Fibroblast of peridontal ligament (primary cell): Measurements from ENCODE around the gene LYPD6.

ENCODE experiments used
- DNase-seq: peaks from one replicate; pipeline ENCODE4 v3.0.0-alpha.2; 2010; ENCODE audit errors: extremely low read depth

Gene LYPD6

DNA sequence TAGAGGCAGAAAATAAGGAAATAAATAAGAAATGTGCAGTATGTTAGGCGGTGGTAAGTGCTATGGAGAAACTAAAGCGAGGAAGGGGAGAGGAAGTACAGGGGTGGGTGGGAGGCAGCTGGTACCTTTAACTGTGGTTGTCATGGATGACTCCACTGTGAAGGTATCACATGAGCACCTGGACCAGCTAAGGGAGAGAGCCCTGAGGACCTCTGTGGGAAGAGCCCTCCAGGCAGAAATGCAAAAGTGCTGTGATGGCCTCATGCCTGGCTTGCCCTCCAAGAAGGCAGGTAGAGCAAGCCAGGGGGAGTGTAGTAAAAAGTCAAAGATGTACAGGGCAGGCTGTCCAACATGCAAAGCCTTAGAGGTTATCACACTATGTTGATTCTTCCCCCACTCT, 17.9 kb downstream of the LYPD6 start:
- no peak for DNase-seq

DNA sequence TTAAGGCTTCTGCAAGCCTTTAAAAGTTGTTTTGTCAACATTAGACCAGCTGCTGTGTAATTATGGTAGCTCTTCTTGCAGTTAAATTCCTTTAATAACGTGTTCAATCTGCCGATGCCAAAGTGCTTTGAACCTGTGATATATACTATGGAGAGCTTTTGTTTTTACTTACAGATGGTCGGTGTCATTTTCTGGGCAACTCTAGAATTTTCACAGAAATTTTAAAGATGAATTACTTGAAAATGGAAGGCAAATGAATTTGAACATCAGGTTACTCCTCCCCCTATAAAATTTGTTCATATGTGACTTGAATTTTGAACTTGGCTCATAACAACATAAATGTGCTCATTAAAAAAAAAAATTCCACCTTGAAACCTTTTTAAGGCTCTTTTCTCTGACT, 23.0 kb downstream of the LYPD6 start:
- DNase-seq: no peak

DNA sequence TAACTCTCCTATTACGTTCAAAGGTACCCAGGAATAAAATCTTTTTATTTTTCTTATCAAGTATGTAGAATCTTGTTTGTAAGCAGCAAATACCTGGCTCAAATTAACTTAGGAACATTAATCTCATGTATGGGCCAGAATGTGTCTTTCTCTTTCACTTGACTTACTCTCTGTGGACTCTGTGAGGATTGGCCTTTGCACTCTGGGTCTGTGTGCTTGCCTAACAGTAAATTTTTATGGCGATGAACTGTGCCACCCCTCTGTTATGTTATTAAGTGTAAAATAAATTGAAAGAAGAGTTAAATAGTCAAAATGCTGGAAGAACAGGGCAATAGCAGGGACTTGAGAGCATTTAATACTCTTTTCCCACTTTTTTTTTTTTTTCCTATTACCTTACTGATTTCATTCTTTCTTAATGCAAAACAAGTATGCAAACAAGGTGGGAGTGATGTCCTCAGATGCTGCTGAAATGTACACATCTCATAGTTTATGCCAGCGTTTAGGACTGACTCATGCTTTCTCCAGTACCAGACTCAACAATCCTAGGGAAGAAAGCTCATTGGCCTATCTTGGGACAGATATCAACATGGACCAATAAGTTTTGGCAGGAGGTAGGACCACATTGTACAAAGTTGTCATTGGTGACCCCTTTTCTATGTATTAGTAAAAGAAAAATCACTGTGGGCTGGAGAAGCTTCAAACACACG, 25.5 kb downstream of the LYPD6 start:
- DNase-seq: no peak

DNA sequence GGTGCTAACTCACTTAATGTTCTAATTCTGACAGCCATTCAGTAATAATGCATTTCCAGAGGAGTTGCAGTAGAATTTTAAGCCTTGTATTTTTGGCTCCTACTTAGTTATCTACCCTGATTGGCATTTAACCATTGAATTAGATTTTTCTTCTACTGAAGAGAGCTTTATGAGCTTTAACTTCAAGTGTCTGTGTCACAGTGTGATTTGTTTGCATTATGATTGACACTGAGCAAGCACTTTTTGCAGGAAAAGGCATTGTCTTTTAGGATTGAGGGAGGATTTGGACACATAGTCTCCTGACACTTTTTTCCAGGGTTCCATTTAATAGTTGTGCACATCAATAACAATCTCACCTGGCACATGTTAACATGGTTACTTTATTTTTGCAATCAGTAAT, 26.7 kb downstream of the LYPD6 start:
- no peak for DNase-seq

DNA sequence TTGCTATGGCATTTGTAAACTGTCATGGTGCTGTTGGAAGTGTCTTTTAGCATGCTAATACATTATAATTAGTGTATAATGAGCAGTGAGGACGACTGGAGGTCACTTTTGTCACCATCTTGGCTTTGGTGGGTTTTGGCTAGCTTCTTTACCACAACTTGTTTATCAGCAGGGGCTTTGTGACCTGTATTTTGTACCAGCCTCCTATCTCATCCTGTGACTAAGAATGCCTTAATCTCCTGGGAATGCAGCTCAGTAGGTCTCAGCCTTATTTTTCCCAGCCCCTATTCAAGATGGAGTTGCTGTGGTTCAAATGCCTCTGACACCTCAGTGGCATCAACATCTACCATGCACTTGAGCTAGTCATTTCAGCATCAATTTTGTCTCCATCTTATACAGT, 29.7 kb downstream of the LYPD6 start:
- no peak for DNase-seq

DNA sequence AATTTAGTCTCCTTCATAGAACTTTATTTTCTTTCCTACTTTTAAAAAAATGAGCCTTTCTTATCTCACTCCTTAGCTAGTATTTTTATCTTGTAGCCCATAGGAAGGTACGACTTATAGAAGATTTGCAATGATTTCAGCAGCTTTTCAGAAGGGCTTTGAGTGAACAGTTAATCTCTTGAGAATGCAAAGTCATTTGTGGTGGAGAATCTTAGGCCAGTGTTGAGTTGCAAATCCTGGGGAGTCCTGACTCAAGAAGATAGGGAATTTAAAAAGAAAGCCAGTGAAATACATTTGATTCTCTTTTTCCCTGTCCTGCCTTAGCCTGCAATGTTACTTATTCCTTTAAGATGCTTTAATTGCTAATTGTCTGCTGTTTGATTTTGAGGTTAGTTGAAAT, 33.6 kb downstream of the LYPD6 start:
- no peak for DNase-seq

DNA sequence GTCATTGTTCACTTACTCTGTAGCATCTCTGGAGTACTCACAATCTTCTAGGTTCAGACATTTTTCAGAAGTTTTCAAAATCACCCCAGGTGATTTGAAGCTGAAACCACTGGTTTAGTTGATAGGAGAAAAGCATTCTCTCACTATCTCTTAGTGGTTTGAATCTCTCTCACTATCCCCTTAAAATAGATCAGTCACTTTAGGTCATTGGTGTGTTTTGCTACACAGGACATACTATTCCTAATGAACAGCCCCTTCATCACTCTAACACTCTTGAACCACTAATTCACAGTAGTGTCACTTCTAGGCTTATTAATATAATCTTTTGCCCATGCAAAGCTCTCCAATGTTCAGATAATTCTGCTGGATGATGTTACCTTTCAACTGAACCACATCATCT, 34.5 kb downstream of the LYPD6 start:
- DNase-seq: no peak

DNA sequence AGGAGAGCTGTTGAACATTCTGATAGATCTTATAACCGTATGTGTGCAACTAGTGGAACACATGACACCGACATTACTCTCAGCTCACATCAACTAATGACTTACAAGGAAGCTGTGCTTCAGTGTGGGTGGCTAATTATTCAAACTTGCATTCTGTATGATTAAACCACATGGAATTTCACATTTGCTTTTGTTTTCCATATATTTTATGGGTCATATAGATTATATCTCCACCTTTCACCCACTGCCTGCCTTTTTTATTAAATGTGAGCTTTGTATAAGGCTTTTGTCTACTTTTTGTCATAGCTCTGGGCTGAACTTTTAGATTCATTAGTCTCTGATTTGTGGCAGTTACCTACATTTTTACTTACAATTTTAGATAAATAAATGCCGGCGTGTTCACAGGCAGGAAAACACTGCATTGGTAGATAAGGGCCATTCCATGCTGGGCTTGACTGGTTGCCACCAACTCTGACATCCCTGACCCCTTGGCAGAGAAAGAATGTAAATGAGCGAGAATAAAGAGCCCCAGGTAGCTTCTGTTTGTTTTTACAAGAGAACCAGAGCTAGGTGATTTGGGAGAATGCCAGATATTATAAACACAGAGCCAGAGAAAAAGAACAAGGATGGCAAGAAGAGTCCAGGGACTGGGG, 35.7 kb downstream of the LYPD6 start:
- DNase-seq: no peak

DNA sequence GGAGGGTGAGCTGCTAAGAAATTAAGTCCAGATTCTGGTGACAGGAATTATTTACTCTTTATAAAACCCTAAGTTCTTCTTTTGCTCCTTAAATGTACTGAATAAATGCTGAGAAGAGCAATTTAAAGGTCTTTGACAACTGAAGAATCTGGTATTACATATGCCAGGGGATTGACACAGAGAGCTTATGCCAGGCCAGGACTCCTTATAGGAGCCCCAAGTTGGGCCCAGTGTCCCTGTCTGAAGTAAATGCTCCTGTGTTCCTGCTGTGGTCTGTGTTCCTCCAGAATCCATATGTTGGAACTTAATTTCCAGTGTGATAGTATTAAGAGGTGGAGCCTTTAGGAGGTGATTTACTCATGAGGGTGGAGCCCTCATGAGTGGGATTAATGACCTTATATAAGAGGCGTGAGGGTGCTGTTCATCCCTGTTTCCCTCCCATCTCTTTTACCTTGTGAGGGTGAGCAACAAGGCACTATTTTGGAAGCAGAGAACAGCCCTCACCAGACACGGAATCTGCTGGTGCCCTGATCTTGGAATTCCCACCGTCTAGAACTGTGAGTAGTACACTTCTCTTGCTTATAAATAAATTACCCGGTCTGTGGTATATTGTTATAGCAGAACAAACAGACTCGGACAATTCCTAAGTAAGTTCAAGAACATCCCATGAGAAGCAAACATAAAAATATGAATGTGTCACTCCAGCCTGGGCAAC, 39.8 kb downstream of the LYPD6 start:
- no peak for DNase-seq

DNA sequence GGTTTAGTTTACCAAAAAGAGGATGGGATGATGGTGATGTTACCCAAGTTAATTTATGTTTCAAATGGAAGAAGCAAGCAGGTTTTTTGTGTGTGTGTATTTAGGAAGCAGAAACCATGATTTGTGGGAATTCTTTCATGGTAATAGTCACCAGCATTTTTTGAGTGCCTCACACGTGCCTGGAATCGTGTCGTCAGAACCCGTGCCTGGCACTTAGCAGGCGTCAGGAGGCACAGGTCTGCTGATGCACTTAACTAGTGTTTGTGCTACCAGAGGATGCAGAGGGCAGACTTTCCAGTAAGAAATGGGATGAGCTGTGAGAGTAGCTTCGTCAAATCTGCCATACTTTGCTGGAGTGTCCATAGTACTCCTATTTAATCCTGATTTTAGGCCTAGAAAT, 41.1 kb downstream of the LYPD6 start:
- no peak for DNase-seq

DNA sequence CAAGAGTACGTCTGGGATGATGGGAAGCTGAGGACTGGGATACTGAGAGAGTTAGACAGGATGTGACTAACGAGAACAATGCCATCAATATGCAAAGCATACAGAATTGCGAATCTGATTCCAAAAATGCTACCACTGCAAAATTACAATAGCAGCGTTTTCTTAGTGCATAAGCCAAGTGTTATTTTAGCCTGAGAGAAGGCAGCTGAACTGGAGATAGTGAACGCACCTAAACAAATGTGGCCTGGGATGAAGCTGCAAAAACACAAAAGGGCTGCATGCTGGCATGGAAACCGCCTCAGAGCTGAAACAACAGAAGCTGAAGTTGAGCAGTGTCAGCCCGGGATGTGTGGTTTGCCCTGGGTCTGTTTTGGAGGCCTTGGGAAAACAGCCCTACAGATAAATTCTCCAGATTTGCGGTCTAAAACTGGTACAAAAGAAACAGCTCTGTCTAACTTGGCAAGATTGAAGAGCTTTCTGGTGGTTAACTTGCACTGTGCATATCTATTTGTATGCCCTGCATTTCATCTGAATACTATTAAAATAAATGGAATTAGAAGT, 45.5 kb downstream of the LYPD6 start:
- DNase-seq: peak; percentile 69

DNA sequence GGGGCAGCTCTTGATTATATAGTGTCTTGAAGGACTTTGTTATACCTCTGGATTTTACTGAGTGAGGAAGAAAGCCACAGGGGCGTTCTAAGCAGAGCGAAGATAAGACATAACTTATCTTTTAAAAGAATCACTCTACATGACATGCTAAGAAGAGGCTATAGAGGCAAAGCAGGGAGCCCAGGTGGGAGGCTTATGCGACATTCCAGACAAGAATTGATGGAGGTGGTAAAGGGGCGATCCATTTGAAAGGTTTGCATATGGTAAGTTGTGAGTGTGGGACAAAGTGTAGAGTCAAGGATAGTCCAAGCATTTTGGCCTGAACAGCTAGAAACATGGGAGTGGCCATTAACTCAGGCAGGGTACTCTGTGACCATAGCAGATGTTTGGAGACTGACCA, 49.8 kb downstream of the LYPD6 start:
- no peak for DNase-seq

DNA sequence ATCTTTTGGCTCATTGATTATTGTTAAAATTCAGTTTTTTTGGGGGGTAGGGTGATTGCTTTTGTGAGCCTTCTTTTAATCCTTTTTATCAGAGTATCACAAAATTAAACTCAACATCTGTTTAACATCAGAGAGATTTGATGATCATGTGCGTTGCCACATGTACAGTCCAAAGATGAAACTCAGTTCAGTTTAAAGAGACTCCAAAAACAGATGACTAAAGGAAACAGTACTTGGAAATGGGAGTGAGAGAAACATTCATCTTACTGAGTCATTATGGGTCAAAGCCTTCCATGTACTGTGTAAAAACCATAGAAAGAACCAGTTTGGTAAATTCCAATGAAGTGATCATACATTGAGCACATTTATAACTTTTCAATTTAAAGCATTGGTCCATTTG, 53.0 kb downstream of the LYPD6 start:
- peak; percentile 93 for DNase-seq

DNA sequence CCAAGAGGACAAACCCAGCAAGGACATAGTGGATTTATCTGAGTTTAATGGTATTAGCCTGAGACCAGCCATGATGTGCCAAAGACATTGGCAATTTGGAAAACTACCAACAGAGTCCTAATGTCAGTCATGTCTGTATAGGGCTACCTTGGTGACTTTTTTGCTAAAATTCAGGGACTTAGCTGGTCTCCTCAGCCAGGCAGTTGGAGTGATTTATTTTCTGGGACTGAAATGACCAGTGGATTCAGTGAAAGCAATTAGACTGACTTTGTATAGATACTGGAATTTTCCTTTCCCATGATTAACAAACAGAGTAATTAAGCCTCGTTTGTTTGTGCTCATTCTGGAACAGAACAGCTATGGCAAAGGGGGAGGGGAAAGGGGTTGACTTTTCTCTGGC, 55.0 kb downstream of the LYPD6 start:
- DNase-seq: no peak

DNA sequence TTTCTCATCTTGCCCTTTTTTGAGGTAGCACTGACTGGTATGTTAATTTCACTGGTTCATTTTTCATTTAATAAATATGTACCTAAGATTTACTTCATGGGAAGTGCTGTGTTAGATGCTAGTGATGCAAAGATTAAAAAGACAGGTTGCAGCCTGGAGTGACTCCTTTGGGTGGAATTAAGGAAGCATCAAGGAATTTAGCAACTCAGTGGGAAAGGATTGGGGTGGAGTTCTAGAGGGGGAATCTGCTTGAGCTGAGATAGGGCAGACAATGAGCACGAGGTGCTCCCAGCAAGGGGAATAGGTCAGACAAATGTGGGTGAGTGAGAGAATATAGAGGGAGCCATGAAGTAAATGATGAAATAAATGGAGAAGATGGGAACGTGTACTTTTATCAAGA, 57.0 kb downstream of the LYPD6 start:
- DNase-seq: no peak

DNA sequence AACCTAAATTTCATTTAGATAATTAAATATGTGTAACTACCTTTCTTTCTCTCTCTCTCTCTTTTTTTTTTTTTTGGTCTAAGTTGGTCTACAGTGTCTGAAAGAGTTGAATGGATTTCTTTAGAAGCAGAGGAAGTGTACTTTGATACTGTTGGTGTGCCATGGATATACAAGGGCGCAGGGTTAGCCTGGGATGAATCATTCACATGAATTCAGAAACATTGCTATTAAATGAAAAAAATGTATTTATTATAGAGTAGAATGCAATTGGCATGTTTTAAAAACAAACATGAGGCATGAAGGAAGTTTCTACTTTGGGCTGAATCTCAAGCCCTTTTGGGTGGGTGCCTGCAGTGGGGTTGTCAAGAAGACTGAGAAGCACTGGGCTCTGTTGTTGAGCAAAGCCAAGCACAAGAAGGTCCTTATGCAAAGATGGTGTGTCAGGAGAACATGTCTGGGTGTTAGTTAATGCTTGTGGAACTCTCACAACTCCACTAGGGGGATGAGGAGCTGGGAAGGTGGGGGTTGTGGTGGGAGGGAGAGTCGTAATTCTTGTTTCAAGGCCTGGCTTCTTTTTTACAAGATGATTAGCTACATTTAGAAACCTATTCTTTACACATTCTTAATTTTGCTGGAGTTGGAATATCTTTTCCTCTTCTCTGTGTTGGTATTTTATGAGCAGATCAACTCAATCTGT, 57.9 kb downstream of the LYPD6 start:
- DNase-seq: peak; percentile 30

DNA sequence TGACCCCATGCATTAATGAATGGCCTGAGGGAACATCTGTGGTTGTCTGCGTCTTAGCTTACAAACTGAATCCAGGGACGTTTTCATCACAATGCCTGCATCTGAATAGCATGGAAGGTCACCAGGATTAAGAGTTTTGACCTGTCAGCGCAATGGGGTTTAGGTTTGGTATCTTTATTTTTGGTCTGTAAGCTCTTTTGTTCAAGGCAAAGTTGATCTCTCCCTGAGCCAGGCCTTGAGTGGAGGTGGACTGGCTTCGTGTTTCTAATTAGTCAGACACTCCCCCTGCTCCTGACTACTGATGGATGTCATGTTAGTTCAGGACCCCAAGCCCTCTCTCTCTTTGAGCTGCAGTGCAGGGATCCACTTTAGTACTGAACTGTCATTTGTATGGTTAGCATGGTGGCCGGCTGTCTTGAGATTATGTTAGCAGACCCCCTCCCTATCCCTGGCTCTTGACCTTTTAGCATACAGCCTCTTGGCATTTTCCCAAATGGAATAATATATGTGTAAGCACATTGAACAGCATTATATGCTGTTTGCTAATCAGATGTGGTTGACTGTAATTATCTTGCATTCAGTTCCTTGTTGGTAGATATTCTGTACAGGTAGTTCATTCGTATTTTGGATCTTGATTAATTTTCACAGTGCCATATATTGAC, 59.2 kb downstream of the LYPD6 start:
- no peak for DNase-seq

DNA sequence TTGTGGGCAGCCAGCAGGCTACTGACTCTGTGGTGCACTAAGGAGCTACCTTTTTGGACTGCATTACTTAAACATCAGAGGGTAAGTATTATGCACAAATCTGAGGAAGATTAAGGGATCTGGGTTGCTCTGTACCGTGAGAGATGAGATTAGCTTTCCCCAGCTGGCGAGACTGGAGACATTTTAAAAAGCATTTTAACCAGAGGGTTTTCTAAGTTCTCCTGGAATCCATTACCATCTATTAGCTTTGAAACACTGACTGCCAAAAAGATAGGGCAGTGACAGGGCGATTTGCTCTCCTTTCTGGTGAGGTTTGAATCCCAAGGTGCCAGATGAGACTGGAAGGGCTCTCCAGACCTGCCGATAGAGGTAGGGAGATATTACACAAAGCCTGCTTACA, 63.2 kb downstream of the LYPD6 start:
- DNase-seq: no peak

DNA sequence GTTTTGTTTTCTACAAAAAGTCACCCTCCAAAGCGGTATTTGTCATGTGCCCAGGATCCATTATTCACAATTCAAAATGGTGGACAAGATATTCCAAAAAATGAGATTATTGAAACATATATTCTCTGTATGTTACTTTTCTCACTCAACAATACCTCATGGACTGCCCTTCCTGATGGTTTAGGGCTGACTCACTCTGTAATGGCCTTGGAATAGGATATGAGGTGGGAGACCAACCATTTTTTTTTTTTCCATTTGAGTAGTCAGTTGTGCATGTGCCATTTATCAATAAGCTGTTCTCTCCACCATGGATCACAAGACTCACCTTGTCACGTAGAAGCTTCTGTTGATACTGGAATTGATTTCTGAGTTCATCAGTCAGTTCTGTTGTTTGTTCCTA, 64.5 kb downstream of the LYPD6 start:
- DNase-seq: no peak

DNA sequence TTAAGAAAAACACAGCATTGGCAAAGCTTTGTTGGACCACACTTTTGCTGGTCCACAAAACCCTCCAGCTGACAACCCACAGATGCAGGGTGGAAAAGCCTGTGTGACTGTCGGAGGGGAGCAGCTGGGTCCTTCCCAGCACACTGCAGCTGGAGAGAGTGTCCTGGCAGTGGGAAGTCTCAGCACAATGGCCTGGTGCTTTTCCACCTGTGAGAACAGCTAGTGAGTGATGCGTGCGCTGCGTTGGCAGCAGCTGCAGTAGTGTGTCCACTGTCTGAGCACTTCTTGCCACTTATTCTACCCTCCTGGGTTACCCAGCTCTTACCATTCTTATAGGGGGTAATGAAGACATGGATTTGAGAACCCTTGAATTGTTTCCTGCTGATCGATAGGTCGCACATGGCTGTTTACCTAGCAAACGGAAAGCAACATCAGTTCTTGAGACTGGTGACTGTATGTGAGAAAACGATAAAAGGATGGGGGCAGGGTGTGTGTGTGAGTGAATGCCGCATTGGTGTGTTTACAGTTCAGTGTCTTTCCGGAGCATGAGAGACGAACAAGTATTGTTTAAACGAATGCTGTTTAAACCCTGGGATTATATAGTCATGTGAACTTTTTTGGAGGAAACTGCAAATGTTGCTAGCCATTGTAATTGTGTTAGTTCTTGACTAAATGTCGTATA, 69.7 kb downstream of the LYPD6 start:
- DNase-seq: no peak

DNA sequence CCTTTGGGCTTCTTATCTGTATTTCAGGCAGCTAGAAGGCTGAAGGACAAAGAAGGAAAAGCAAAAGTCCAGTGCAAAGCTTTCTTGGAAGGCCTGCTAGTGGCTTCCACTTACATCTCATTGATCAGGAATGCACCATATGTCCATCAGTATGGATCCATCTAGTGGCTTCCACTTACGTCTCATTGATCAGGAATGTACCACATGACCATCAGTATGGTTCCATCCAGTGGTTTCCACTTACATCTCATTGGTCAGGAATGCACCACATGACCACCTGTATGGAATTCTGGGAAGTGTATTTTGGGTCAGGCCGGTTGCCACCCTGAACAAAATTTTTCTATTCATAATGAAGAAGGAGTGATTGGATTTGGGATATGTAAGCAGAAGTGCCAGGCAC, 70.6 kb downstream of the LYPD6 start:
- DNase-seq: peak; percentile 54
